ENCODE data around the gene CCDC157. TPM values are rescaled to one million over a fixed set of nuclear protein-coding genes. Genes with fewer than 3 reads are reported as not detected.

The CCDC157 gene
- polyA plus RNA-seq, 1 donor from 2014 or later = 32.2 TPM

GRCh38 chr22:30327864-30328345 lies 28.9 kb upstream of the CCDC157 start:
- Histone ChIP-seq H3K27me3 (ENCODE audit: insufficient read depth, low read depth, low read length) (no peaks in the 10 kb centered on the region), H3K36me3 (ENCODE audit: insufficient read depth, low read length) (no peaks in the 10 kb centered on the region), H3K79me2 (replicated peaks; ENCODE audit: insufficient read depth, low read length) (no peaks in the 10 kb centered on the region), H3K9ac (ENCODE audit: low read length) (no peak overlapping the region), H3K27ac (ENCODE audit: low read length) (no peak overlapping the region), H3K9me3 (ENCODE audit: low read length) (no peaks in the 10 kb centered on the region), H3K4me2 (ENCODE audit: low read length) (no peak overlapping the region), H3K4me3 (ENCODE audit: low read length) (peak overlapping the region; percentile 63), H3K9me2 (ENCODE audit: insufficient read depth, low read length) (no peaks in the 10 kb centered on the region), H4K20me1 (ENCODE audit: insufficient read depth) (no peaks in the 10 kb centered on the region), H3F3A (ENCODE audit: insufficient read depth, low read length, poor library complexity, severe bottlenecking) (no peaks in the 10 kb centered on the region), H2AFZ (ENCODE audit: low read depth, low read length) (no peak overlapping the region)
- no peak for TF ChIP-seq RAD21 (conservative IDR thresholded peaks at IDR 0.05)
- no peak for TF ChIP-seq CTCF (IDR thresholded peaks at IDR 0.05; ENCODE audit: poor library complexity, severe bottlenecking)
- TF ChIP-seq POLR2AphosphoS5 (IDR thresholded peaks at IDR 0.05) = no peak
- no peak for TF ChIP-seq REST (IDR thresholded peaks at IDR 0.05; ENCODE audit: borderline replicate concordance)
- no peak for TF ChIP-seq EP300 (conservative IDR thresholded peaks at IDR 0.05; ENCODE audit: poor library complexity, severe bottlenecking)
- TF ChIP-seq EZH2 (IDR thresholded peaks at IDR 0.05; ENCODE audit: borderline replicate concordance, insufficient read depth, low read length, poor library complexity, severe bottlenecking) = no peak
- TF ChIP-seq MXI1 (conservative IDR thresholded peaks at IDR 0.05; ENCODE audit: poor library complexity, severe bottlenecking) = no peak
- TF ChIP-seq TAF1 (IDR thresholded peaks at IDR 0.05; ENCODE audit: low read depth) = no peak
- TF ChIP-seq SMC3 (conservative IDR thresholded peaks at IDR 0.05; ENCODE audit: poor library complexity) = no peak

GRCh38 chr22:30328466-30329049 lies 28.2 kb upstream of the CCDC157 start:
- Histone ChIP-seq H3K27ac (ENCODE audit: low read length) (no peak overlapping the region), H3K4me2 (ENCODE audit: low read length) (no peak overlapping the region)
- TF ChIP-seq MXI1 (conservative IDR thresholded peaks at IDR 0.05; ENCODE audit: poor library complexity, severe bottlenecking) (no peak), EZH2 (IDR thresholded peaks at IDR 0.05; ENCODE audit: borderline replicate concordance, insufficient read depth, low read length, poor library complexity, severe bottlenecking) (no peak), CTCF (IDR thresholded peaks at IDR 0.05; ENCODE audit: poor library complexity, severe bottlenecking) (no peak), SMC3 (conservative IDR thresholded peaks at IDR 0.05; ENCODE audit: poor library complexity) (no peak), POLR2AphosphoS5 (IDR thresholded peaks at IDR 0.05) (no peak), REST (IDR thresholded peaks at IDR 0.05; ENCODE audit: borderline replicate concordance) (no peak)

More at GRCh38 chr22:30328466-30329049, 28.2 kb upstream of the CCDC157 start:
- Histone ChIP-seq H3K9me2 (ENCODE audit: insufficient read depth, low read length) (no peaks in the 10 kb centered on the region), H3K9me3 (ENCODE audit: low read length) (no peaks in the 10 kb centered on the region), H3K27me3 (ENCODE audit: insufficient read depth, low read depth, low read length) (no peaks in the 10 kb centered on the region), H3F3A (ENCODE audit: insufficient read depth, low read length, poor library complexity, severe bottlenecking) (no peaks in the 10 kb centered on the region), H3K79me2 (replicated peaks; ENCODE audit: insufficient read depth, low read length) (no peaks in the 10 kb centered on the region), H3K4me3 (ENCODE audit: low read length) (no peak overlapping the region), H3K9ac (ENCODE audit: low read length) (no peak overlapping the region), H2AFZ (ENCODE audit: low read depth, low read length) (no peak overlapping the region), H4K20me1 (ENCODE audit: insufficient read depth) (no peaks in the 10 kb centered on the region), H3K36me3 (ENCODE audit: insufficient read depth, low read length) (no peaks in the 10 kb centered on the region)
